ENCODE results near the gene DIS3L. TPM values are rescaled to one million over a fixed set of nuclear protein-coding genes. Genes with fewer than 3 reads are reported as not detected.

Gene DIS3L
- total RNA-seq, 6 donors from 2014 or later = 20.1 to 48.2 (median 26.9) TPM

DNA sequence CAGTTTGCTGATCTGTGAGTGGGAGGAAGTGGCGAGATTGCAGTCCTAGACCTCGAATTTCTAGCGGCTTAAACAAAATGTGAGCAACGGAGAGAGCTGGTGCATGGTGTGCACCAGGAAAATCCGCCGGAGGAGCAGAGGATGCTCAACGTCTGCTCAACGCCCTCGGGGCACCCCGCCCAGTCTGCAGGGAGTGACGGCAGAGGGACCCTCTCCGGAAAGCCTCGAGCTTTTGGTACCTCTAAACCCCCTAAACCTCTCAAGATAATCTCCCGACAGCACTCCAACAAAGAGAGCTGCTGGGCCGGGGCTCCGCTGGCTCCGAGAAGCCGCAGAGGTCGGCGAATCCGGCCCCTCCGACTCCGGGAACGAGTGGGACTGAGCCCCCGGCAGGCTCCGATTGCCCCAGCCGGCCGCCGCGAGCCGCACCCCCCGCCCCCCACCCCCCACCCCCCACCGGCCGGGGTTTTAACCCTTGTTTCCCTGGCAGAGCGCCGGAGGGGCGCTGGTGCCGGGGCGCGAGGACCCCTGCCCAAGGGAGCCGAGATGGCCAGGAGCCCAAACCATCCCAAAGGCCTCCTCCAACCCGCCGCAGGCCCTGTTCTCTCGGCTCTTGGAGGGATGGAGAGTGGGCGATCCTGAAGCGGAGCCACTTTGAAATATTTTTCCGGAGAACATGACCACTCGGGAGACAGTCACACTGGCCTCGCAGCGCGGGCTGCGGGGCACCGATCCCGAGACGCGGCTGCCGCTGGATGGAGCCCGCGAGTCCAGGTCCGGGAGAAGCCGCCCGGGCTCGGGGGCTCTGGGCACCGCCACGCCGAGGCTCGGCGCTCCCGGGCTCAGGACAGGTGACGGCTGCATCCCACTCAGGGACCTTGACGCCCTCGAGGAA, 41.3 kb upstream of the DIS3L start:
- H3K4me3 ChIP-seq = peak overlapping the region; percentile 23 to 58 (median 49)
- ATAC-seq (ENCODE audit: low FRiP score in 2 of 2) (peak; percentile 47 to 80), DNase-seq (peak; percentile 36 to 93)
- H3K27me3 ChIP-seq = peaks cover 0 to 35% (median 12%) of the 10 kb centered on the region in 4 donors
- peaks cover 28 to 30% (median 29%) of the 10 kb centered on the region in 4 donors for H3K4me1 ChIP-seq
- WGBS, 2 donors = 5 to 11% methylated on average over 11 to 52 of the region's 72 CpGs
- TF ChIP-seq, protein P1, sequence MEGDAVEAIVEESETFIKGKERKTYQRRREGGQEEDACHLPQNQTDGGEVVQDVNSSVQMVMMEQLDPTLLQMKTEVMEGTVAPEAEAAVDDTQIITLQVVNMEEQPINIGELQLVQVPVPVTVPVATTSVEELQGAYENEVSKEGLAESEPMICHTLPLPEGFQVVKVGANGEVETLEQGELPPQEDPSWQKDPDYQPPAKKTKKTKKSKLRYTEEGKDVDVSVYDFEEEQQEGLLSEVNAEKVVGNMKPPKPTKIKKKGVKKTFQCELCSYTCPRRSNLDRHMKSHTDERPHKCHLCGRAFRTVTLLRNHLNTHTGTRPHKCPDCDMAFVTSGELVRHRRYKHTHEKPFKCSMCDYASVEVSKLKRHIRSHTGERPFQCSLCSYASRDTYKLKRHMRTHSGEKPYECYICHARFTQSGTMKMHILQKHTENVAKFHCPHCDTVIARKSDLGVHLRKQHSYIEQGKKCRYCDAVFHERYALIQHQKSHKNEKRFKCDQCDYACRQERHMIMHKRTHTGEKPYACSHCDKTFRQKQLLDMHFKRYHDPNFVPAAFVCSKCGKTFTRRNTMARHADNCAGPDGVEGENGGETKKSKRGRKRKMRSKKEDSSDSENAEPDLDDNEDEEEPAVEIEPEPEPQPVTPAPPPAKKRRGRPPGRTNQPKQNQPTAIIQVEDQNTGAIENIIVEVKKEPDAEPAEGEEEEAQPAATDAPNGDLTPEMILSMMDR (IDR thresholded peaks at IDR 0.05) = peak; percentile 36 to 58 (median 46)
- TF ChIP-seq POLR2A (IDR thresholded peaks at IDR 0.05) (no peak), POLR2AphosphoS5 (IDR thresholded peaks at IDR 0.05) (no peak)
- no peak overlapping the region for H3K27ac ChIP-seq
- H3K36me3 ChIP-seq = no peaks in the 10 kb centered on the region
- H3K9me3 ChIP-seq = no peaks in the 10 kb centered on the region

DNA sequence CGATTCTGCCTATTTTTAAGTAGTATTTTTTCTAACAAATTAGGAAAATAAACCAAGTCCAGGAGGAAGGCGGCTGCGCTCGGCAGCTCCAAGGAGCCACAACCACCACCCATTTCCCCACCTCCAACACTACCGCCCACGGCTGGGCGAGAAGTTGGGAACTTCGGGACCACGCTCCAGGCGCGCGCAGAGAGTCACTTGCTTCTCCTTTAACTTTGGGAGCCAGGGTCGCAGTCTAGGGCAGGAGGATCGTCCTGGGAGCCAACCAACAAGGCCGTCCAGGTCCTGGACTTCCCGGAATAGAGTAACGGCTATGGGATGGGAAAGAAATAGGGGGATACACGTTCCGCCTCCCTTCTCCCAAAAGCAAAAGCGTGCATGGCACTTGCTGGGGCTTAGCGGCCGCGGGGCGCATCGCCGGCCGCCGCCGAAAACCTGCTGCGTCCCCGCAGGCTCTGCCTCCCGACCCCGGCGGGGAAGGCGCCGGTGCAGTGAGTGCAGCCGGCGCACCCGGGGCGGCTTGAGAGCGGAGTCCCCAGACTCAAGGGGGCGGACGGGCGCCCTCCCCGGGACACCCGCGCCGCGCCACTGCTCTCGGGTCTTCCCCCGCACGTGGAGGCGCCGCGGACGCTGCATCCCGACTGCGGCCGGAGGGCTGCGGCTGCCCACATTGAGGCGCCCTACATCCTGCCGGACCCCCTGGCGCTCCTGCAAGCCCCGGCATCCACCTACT, 40.5 kb upstream of the DIS3L start:
- DNase-seq (no peak), ATAC-seq (ENCODE audit: low FRiP score in 2 of 2) (peak in 1 of 2 donors; percentile 43)
- WGBS, 2 donors = 0 to 2% methylated on average over 7 to 40 of the region's 64 CpGs
- no peak overlapping the region for H3K27ac ChIP-seq
- no peaks in the 10 kb centered on the region for H3K9me3 ChIP-seq
- peak overlapping the region; percentile 23 to 58 (median 49) for H3K4me3 ChIP-seq
- TF ChIP-seq EP300 (IDR thresholded peaks at IDR 0.05) (no peak), POLR2A (IDR thresholded peaks at IDR 0.05) (no peak)
- TF ChIP-seq, protein P1 (IDR thresholded peaks at IDR 0.05) = peak in 1 of 6 experiments; percentile 2
- H3K4me1 ChIP-seq = peaks cover 28 to 30% (median 29%) of the 10 kb centered on the region in 4 donors
- no peaks in the 10 kb centered on the region for H3K36me3 ChIP-seq
- peaks cover 0 to 35% (median 12%) of the 10 kb centered on the region in 4 donors for H3K27me3 ChIP-seq

DNA sequence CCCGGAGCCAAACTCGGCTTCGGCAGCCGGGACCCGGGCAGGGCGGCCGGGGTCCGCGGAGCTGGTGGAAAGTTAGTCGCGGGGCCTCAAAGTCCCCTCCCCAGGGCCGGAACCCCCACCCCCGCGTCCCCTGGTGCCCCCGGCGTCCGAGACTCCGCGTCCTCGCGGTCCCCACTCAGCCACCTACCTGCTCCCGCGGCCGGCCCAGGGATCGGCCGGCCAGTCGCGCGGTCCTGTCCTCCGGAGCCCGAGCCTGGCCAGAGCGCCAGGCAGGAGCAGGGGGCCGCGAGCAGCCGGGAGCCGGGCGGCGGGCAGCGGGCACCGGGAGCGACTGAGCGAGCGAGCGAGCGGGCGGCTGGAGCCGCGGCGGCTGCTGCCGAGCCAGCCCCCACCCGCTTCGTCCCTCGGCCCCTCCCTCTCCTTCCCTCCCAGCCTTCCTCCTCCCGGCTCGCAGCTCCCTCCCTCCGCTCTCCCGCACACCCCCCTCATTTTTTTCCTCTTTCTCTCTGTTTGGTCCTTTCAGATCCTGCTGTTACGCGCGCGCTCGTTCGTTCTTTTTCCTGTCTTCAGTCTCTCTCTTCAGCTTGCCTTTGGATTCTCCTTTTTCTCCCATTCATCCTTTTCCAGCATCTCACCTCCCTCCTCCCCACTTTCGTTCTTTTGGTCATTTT, 39.8 kb upstream of the DIS3L start, which contains the start of gene MEGF11:
TSS of gene MEGF11 (minus strand) at position 333 of the 671 bp plus-strand sequence. CDS start 125,347 bp downstream, outside the sequence.
- H3K4me1 ChIP-seq = peaks cover 28 to 30% (median 29%) of the 10 kb centered on the region in 4 donors
- 1% methylated on average over 28 to 31 of the region's 64 CpGs for WGBS, 2 donors
- H3K36me3 ChIP-seq = no peaks in the 10 kb centered on the region
- no peak within 1 kb of the TSS for H3K27ac ChIP-seq
- no peak for TF ChIP-seq EP300 (IDR thresholded peaks at IDR 0.05)
- TF ChIP-seq, protein P1 (IDR thresholded peaks at IDR 0.05) = no peak
- TF ChIP-seq POLR2AphosphoS5 (IDR thresholded peaks at IDR 0.05) = no peak
- TF ChIP-seq POLR2A (IDR thresholded peaks at IDR 0.05) = no peak
- peaks cover 0 to 35% (median 12%) of the 10 kb centered on the region in 4 donors for H3K27me3 ChIP-seq
- no peaks in the 10 kb centered on the region for H3K9me3 ChIP-seq
- H3K4me3 ChIP-seq = peak within 1 kb of the TSS; percentile 23 to 58 (median 49)
- ATAC-seq (ENCODE audit: low FRiP score in 2 of 2) (peak in 1 of 2 donors; percentile 59), DNase-seq (peak in 1 of 2 donors; percentile 85)

DNA sequence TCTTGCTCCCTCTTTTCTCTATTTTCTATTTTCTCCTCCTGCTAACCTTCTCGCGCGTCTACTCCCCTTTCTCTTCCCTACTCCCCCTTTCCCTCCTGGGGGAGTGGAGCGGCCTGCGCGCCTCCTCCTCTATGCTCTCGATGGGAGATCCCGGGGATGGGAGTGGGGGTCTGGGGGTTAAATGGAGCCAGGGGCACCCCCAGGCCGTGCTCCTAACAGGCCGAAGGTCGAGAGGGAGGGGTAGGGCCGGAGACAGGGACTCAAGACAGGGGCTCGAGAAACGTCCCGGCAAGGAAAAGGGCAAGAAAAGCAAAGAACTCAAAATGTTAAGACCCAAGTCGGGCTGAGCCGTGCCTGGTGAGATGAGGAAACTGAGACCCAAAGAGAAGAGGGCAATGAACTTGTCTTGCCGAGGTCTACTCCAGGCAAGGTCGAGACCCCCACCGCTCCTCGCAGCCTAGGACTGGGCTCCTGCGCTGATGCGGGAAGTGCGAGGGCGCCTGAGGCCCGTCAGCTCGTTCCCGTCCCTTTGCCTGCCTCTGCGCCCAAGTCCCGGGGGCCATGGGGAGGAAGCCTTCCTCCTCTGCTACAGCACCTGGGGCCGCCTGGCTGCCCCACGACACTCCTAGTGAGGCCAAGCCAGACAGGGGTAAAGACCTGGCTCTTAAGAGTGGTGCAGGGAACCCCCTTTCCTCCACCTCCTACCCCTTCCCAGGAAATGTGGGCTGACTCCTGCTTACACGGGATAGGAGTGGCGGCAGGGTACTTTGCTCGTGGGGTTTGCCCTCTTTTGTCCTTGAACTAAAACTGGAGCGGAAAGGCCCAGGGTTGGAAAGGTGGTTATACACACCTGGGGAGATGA, 39.0 kb upstream of the DIS3L start:
- H3K9me3 ChIP-seq = no peaks in the 10 kb centered on the region
- WGBS, 2 donors = 11 to 24% methylated on average over 20 to 36 of the region's 36 CpGs
- ATAC-seq (ENCODE audit: low FRiP score in 2 of 2) (no peak), DNase-seq (peak in 1 of 2 donors; percentile 60)
- TF ChIP-seq POLR2A (IDR thresholded peaks at IDR 0.05) (no peak), POLR2AphosphoS5 (IDR thresholded peaks at IDR 0.05) (no peak), EP300 (IDR thresholded peaks at IDR 0.05) (no peak)
- TF ChIP-seq, protein P1 (IDR thresholded peaks at IDR 0.05) = no peak
- H3K27me3 ChIP-seq = peaks cover 0 to 35% (median 12%) of the 10 kb centered on the region in 4 donors
- peak overlapping the region in 3 of 4 donors; percentile 43 to 58 (median 55) for H3K4me3 ChIP-seq
- no peak overlapping the region for H3K27ac ChIP-seq
- peaks cover 28 to 30% (median 29%) of the 10 kb centered on the region in 4 donors for H3K4me1 ChIP-seq
- H3K36me3 ChIP-seq = no peaks in the 10 kb centered on the region
